ENCODE data around the gene BDP1.
"Not testable (repeated sequence)": the region's sequence is repeated elsewhere in the genome, so short reads cannot be mapped to it uniquely, and the experiment has no call there.

The BDP1 gene

DNA sequence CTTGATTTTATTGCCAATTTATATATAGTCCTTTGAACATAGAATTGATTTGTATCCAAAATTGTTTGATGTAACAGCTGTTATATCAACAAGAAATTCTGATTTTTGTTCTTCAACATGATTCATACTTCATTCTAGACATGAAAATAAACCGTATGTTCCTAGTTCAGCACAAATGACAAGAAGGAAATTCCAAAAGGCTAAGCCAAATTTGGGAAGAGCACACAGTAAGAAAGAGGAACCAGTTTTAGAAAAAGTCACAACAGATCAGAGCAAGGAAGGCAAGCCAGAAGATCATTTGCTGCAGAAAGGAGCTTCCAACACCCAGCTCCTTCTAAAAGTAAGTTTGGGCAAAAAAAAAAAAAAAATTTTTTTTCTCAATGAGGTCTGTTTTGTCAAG, 66.7 kb downstream of the BDP1 start:
- H3K4me1 Mint-ChIP-seq: no peaks in the 10 kb centered on the region
- H3K4me3 Mint-ChIP-seq: no peak overlapping the region
- no peak for DNase-seq
- peaks cover 4% of the 10 kb centered on the region for H3K9me3 Mint-ChIP-seq
- H3K36me3 Mint-ChIP-seq (ENCODE audit: low read depth): peaks cover 87% of the 10 kb centered on the region
- no peak overlapping the region for H3K27ac Mint-ChIP-seq
- H3K27me3 Mint-ChIP-seq (ENCODE audit: low read depth, poor library complexity): no peaks in the 10 kb centered on the region
- TF ChIP-seq, protein P1, sequence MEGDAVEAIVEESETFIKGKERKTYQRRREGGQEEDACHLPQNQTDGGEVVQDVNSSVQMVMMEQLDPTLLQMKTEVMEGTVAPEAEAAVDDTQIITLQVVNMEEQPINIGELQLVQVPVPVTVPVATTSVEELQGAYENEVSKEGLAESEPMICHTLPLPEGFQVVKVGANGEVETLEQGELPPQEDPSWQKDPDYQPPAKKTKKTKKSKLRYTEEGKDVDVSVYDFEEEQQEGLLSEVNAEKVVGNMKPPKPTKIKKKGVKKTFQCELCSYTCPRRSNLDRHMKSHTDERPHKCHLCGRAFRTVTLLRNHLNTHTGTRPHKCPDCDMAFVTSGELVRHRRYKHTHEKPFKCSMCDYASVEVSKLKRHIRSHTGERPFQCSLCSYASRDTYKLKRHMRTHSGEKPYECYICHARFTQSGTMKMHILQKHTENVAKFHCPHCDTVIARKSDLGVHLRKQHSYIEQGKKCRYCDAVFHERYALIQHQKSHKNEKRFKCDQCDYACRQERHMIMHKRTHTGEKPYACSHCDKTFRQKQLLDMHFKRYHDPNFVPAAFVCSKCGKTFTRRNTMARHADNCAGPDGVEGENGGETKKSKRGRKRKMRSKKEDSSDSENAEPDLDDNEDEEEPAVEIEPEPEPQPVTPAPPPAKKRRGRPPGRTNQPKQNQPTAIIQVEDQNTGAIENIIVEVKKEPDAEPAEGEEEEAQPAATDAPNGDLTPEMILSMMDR (IDR thresholded peaks at IDR 0.05): no peak

DNA sequence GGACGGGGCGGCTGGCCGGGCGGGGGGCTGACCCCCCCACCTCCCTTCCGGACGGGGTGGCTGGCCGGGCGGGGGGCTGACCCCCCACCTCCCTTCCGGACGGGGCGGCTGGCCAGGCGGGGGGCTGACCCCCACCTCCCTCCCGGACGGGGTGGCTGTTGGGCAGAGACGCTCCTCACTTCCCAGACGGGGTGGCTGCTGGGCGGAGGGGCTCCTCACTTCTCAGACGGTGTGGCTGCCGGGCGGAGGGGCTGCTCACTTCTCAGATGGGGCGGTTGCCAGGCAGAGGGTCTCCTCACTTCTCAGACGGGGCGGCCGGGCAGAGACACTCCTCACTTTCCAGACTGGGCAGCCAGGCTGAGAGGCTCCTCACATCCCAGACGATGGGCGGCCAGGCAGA, 70.2 kb downstream of the BDP1 start:
- H3K27me3 Mint-ChIP-seq (ENCODE audit: low read depth, poor library complexity); H3K9me3 Mint-ChIP-seq; H3K27ac Mint-ChIP-seq; H3K4me3 Mint-ChIP-seq; H3K4me1 Mint-ChIP-seq; DNase-seq: not testable (repeated sequence)
- H3K36me3 Mint-ChIP-seq (ENCODE audit: low read depth): peaks cover 66% of the 10 kb centered on the region

DNA sequence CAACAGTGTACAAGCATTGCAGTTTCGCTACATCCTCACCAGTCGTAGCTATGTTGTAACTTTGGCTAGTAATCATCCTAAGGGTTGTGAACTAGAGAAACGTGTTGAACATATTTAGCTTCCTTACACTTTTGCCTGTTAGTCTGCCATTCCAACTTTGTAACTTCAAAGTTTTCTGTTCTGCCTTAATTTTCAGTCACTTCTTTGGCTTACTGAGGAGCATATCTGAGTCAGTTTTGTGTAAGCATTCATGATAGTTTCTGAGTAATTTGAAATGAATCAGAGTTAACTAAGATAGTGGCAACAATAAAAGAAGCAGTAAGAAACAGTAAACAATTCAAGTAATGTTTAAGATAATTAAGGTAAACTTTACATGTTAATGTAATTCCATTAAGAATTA, 72.8 kb downstream of the BDP1 start:
- TF ChIP-seq, protein P1 (IDR thresholded peaks at IDR 0.05): no peak
- no peak overlapping the region for H3K27ac Mint-ChIP-seq
- H3K4me1 Mint-ChIP-seq: no peaks in the 10 kb centered on the region
- no peak overlapping the region for H3K4me3 Mint-ChIP-seq
- H3K9me3 Mint-ChIP-seq: peaks cover 4% of the 10 kb centered on the region
- H3K27me3 Mint-ChIP-seq (ENCODE audit: low read depth, poor library complexity): no peaks in the 10 kb centered on the region
- peaks cover 68% of the 10 kb centered on the region for H3K36me3 Mint-ChIP-seq (ENCODE audit: low read depth)
- DNase-seq: no peak

DNA sequence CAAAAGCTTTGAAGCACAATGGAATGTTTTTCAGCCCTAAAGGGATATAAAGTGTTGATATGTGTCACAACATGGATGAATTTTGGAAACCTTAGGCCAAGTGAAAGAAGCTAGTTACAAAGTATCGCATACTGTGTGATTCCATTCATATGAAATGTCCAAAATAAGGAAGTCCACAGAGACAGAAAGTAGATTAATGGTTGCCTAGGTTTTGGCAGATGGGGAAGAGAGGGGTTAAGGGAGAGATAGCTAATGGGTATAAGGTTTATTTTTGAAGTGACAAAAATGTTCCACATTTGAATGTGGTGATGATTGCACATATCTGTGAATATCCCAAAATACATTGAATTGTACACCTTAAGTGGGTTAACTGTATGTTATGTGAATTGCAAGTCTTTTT, 74.2 kb downstream of the BDP1 start:
- DNase-seq: no peak
- Mint-ChIP-seq H3K27ac (no peak overlapping the region), H3K4me3 (no peak overlapping the region), H3K9me3 (peaks cover 4% of the 10 kb centered on the region), H3K4me1 (no peaks in the 10 kb centered on the region), H3K36me3 (ENCODE audit: low read depth) (peaks cover 70% of the 10 kb centered on the region), H3K27me3 (ENCODE audit: low read depth, poor library complexity) (no peaks in the 10 kb centered on the region)
- TF ChIP-seq, protein P1 (IDR thresholded peaks at IDR 0.05): no peak

DNA sequence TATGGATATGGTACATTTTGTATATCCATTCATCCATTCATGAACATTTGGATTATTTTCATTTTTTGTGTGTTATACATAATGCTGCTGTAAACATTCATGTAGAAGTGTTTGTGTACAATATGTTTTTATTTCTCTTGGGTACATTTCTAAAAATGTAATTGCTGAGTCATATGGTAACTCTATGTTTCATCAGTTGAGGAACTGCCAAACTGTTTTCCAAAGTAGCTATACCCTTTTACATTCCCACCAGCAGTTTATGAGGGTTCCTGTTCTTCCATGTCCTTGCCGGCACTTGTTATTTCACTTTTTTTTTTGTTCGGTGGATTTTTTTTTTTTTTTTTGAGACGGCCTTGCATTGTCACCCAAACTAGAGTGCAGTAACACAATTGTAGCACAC, 77.7 kb downstream of the BDP1 start:
- no peaks in the 10 kb centered on the region for H3K9me3 Mint-ChIP-seq
- H3K4me1 Mint-ChIP-seq: no peaks in the 10 kb centered on the region
- TF ChIP-seq, protein P1 (IDR thresholded peaks at IDR 0.05): no peak
- no peak overlapping the region for H3K4me3 Mint-ChIP-seq
- H3K36me3 Mint-ChIP-seq (ENCODE audit: low read depth): peaks cover 69% of the 10 kb centered on the region
- no peak overlapping the region for H3K27ac Mint-ChIP-seq
- DNase-seq: no peak
- H3K27me3 Mint-ChIP-seq (ENCODE audit: low read depth, poor library complexity): no peaks in the 10 kb centered on the region

DNA sequence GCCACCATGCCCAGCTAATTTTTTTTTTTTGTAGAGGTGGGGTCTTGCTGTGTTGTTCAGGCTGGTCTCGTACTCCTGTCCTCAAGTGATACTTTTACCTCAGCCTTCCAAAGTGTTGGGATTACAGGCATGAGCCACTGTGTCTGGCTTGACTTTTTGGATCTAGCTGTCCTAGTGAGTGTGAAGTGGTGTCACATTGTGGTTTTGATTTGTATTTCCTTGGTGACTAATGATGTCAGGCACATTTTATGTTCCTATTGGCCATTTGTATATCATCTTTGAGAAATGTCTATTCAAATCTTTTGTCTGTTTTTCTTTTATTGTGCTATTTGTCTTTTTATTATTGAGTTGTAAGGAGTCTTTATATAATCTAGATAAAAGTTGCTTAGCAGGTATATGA, 78.2 kb downstream of the BDP1 start:
- Mint-ChIP-seq H3K36me3 (ENCODE audit: low read depth) (peaks cover 69% of the 10 kb centered on the region), H3K4me3 (no peak overlapping the region), H3K27ac (no peak overlapping the region), H3K9me3 (no peaks in the 10 kb centered on the region), H3K27me3 (ENCODE audit: low read depth, poor library complexity) (no peaks in the 10 kb centered on the region), H3K4me1 (no peaks in the 10 kb centered on the region)
- TF ChIP-seq, protein P1 (IDR thresholded peaks at IDR 0.05): no peak
- no peak for DNase-seq
